ENCODE data around the gene HDLBP. TPM values are rescaled to one million over a fixed set of nuclear protein-coding genes. Genes with fewer than 3 reads are reported as not detected.

Gene HDLBP
- total RNA-seq, 1 donor from 2014 or later = 216 TPM

DNA sequence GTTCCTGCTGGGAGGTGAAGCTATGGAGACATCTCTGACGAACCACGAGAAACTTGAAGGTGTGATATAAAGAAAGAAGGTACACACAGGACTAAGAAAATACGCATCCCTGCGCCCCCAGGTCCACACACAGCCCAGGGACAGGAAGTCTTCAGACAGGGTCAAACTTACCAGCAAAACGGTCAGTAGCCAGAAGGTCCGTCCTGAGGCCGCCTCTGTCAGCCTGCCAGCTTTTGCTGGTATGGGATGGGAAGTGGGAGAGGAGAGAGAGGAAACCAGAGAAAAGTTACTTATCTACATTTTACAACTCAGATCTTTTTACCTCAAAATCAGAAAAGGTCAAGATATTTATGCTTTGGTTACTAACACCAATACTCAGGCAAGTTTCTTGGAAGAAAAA lies 47.2 kb downstream of the HDLBP start:
- Mint-ChIP-seq H3K27ac (ENCODE audit: unreplicated experiment) (peak overlapping the region; percentile 20), H3K4me3 (ENCODE audit: unreplicated experiment) (no peak overlapping the region), H3K36me3 (ENCODE audit: unreplicated experiment) (peaks cover 7% of the 10 kb centered on the region), H3K9me3 (ENCODE audit: unreplicated experiment) (peaks cover 8% of the 10 kb centered on the region), H3K27me3 (ENCODE audit: unreplicated experiment) (peaks cover 4% of the 10 kb centered on the region), H3K4me1 (ENCODE audit: low read depth, unreplicated experiment) (peaks cover 10% of the 10 kb centered on the region)
- DNase-seq = no peak
- TF ChIP-seq, protein P1, sequence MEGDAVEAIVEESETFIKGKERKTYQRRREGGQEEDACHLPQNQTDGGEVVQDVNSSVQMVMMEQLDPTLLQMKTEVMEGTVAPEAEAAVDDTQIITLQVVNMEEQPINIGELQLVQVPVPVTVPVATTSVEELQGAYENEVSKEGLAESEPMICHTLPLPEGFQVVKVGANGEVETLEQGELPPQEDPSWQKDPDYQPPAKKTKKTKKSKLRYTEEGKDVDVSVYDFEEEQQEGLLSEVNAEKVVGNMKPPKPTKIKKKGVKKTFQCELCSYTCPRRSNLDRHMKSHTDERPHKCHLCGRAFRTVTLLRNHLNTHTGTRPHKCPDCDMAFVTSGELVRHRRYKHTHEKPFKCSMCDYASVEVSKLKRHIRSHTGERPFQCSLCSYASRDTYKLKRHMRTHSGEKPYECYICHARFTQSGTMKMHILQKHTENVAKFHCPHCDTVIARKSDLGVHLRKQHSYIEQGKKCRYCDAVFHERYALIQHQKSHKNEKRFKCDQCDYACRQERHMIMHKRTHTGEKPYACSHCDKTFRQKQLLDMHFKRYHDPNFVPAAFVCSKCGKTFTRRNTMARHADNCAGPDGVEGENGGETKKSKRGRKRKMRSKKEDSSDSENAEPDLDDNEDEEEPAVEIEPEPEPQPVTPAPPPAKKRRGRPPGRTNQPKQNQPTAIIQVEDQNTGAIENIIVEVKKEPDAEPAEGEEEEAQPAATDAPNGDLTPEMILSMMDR (IDR thresholded peaks at IDR 0.05; ENCODE audit: partially characterized antibody, unreplicated experiment) = no peak

DNA sequence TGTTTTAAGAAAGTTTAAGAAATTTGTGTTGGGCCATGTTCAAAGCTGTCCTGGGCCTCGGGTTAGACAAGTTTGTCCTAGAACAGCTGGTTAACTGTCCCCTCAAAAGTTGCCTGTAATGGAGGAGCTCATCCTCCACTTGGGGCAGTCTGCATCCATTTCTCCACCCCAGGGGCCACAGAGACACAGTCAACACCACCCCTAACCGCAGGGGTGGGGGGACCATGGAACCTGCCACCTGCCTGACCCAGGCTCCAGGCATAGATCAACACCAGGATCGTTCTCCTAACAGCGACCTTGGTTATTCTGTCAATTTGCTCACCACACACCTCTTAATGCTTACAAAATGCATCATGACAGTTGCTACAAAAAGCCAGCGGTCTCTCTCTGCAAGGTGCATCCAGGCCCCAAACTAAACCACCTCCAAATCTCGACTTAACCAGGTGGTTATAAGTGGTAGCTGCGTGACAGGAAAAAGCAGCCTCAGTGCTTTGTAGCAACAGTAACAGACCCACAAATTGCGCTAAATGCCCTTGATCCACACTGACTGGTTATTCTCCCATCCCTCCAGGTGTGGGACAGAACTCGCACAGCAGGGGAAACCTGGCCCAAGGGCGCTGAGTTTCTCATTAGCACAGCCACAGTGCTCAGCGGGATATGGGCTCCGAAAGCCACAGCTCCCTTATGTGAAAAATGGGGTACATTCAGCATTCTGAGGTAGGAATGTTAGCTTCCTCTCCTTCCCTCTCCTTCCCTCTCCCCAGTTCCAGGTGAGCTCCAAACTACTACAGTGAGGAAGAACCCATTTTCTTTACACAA lies 48.0 kb downstream of the HDLBP start:
- Mint-ChIP-seq H3K27ac (ENCODE audit: unreplicated experiment) (no peak overlapping the region), H3K27me3 (ENCODE audit: unreplicated experiment) (peaks cover 4% of the 10 kb centered on the region), H3K4me1 (ENCODE audit: low read depth, unreplicated experiment) (peaks cover 8% of the 10 kb centered on the region), H3K36me3 (ENCODE audit: unreplicated experiment) (peaks cover 7% of the 10 kb centered on the region), H3K9me3 (ENCODE audit: unreplicated experiment) (peaks cover 8% of the 10 kb centered on the region), H3K4me3 (ENCODE audit: unreplicated experiment) (no peak overlapping the region)
- no peak for DNase-seq
- TF ChIP-seq, protein P1 (IDR thresholded peaks at IDR 0.05; ENCODE audit: partially characterized antibody, unreplicated experiment) = no peak

DNA sequence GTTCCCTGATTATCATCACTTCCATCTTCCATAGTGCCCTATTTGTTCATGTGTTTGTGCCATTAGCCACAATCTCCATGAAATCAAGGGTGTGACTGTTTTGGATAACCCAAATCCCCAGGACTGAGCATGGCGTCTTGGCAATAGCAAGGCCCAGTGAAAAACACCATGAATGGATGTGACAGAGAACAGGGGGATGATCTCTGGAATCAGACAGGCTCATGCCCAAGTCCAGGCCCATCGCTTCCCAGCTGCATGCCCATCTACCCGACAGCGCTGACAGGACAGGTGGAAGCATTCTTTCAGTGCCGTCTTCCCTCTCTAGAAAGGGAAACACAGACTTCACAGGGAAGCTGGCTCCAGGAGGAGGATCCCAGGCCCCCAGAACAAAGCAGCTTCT lies 50.0 kb downstream of the HDLBP start:
- no peak for DNase-seq
- Mint-ChIP-seq H3K27me3 (ENCODE audit: unreplicated experiment) (no peaks in the 10 kb centered on the region), H3K36me3 (ENCODE audit: unreplicated experiment) (peaks cover 7% of the 10 kb centered on the region), H3K4me3 (ENCODE audit: unreplicated experiment) (no peak overlapping the region), H3K4me1 (ENCODE audit: low read depth, unreplicated experiment) (no peaks in the 10 kb centered on the region), H3K27ac (ENCODE audit: unreplicated experiment) (no peak overlapping the region), H3K9me3 (ENCODE audit: unreplicated experiment) (no peaks in the 10 kb centered on the region)
- TF ChIP-seq, protein P1 (IDR thresholded peaks at IDR 0.05; ENCODE audit: partially characterized antibody, unreplicated experiment) = no peak

DNA sequence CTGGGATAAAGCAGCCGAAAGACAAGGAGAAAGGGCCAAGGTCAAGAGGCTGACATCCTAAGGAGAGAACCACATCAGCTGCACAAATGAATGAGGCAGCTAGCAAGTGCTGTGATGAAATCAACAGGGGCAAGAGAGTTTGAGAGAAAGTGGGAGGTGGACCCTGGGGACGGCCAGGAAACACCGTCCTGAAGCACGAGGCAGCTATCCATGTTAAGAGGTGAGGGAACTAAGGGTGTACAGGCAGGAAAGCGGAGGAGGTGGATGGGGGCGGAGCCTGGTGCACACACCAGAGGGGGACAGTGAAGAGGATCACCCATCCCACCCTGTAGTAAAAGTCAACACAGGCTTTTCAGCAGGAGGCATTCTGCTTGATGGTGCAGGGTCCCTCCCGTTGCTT lies 52.4 kb downstream of the HDLBP start:
- TF ChIP-seq, protein P1 (IDR thresholded peaks at IDR 0.05; ENCODE audit: partially characterized antibody, unreplicated experiment) = no peak
- peaks cover 4% of the 10 kb centered on the region for H3K36me3 Mint-ChIP-seq (ENCODE audit: unreplicated experiment)
- peak overlapping the region; percentile 29 for H3K27ac Mint-ChIP-seq (ENCODE audit: unreplicated experiment)
- H3K27me3 Mint-ChIP-seq (ENCODE audit: unreplicated experiment) = no peaks in the 10 kb centered on the region
- no peak for DNase-seq
- no peaks in the 10 kb centered on the region for H3K4me1 Mint-ChIP-seq (ENCODE audit: low read depth, unreplicated experiment)
- no peak overlapping the region for H3K4me3 Mint-ChIP-seq (ENCODE audit: unreplicated experiment)
- H3K9me3 Mint-ChIP-seq (ENCODE audit: unreplicated experiment) = no peaks in the 10 kb centered on the region

DNA sequence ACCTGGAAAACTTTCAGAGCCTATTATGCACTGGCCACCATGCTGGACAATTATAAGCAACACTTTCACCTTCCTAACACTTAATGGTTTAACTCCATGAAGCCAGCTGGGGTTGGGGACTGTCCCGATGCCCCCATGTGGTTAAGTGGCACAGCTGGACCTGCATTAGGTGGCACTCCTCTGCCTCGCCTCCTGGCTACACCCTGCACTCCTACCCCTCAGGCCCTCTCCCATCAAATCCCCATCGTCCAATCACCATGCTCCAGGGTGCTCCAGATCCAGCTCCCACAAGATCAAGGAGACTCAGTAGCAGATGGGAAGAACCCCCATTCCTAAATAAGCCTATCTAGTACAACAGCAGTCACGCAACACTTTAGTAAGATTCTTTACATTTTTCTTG lies 53.8 kb downstream of the HDLBP start:
- no peaks in the 10 kb centered on the region for H3K27me3 Mint-ChIP-seq (ENCODE audit: unreplicated experiment)
- TF ChIP-seq, protein P1 (IDR thresholded peaks at IDR 0.05; ENCODE audit: partially characterized antibody, unreplicated experiment) = no peak
- H3K27ac Mint-ChIP-seq (ENCODE audit: unreplicated experiment) = no peak overlapping the region
- no peak for DNase-seq
- H3K4me1 Mint-ChIP-seq (ENCODE audit: low read depth, unreplicated experiment) = no peaks in the 10 kb centered on the region
- no peaks in the 10 kb centered on the region for H3K36me3 Mint-ChIP-seq (ENCODE audit: unreplicated experiment)
- no peak overlapping the region for H3K4me3 Mint-ChIP-seq (ENCODE audit: unreplicated experiment)
- H3K9me3 Mint-ChIP-seq (ENCODE audit: unreplicated experiment) = peaks cover under 1% of the 10 kb centered on the region

All from glutamatergic neuron (in vitro differentiated cells).